Thymus (tissue), 11 donors: ENCODE results near the gene IFI27L2. TPM values are rescaled to one million over a fixed set of nuclear protein-coding genes. Genes with fewer than 3 reads are reported as not detected.

Experiments used
- DNase-seq, 9 donors: peaks; one replicate each; pipeline ENCODE4 v3.0.0-alpha.2; 2013; ENCODE audit warnings: low spot score in 9 of 9, low read depth in 6 of 9, missing footprints in 1 of 9
- H3K27ac ChIP-seq, 2 donors: one replicate each; pipeline ENCODE4 v1.5.1; 2013; ENCODE audit warnings: control low read depth in 1 of 2, low read depth in 1 of 2, low read length in 1 of 2, mild to moderate bottlenecking in 1 of 2, moderate library complexity in 1 of 2
- H3K27me3 ChIP-seq, 2 donors: one replicate each; pipeline ENCODE4 v1.5.1; 2013; ENCODE audit warnings: low read length in 1 of 2; ENCODE audit not compliant: control insufficient read depth in 2 of 2, insufficient read depth in 1 of 2
- H3K36me3 ChIP-seq, 2 donors: one replicate each; pipeline ENCODE4 v1.5.1; 2013; ENCODE audit warnings: low read length in 1 of 2, mild to moderate bottlenecking in 1 of 2, moderate library complexity in 1 of 2; ENCODE audit not compliant: control insufficient read depth in 2 of 2, insufficient read depth in 2 of 2
- H3K4me1 ChIP-seq, 2 donors: one replicate each; pipeline ENCODE4 v1.5.1; 2013; ENCODE audit warnings: low read length in 2 of 2; ENCODE audit not compliant: control insufficient read depth in 2 of 2, insufficient read depth in 2 of 2
- H3K4me3 ChIP-seq, 2 donors: one replicate each; pipeline ENCODE4 v1.5.1; 2013; ENCODE audit warnings: low read length in 2 of 2, control low read depth in 1 of 2, mild to moderate bottlenecking in 1 of 2
- H3K9me3 ChIP-seq, 2 donors: one replicate each; pipeline ENCODE4 v1.5.1; 2013; ENCODE audit warnings: low read length in 1 of 2, mild to moderate bottlenecking in 1 of 2; ENCODE audit not compliant: control insufficient read depth in 2 of 2, insufficient read depth in 1 of 2
- WGBS: extraction: QIAGEN DNeasy Blood & Tissue Kit; methylation state at CpG from one replicate; pipeline ENCODE4 v1.1.7; 2013; 5-methylcytosine and 5-hydroxymethylcytosine counted together
- polyA plus RNA-seq: library from polyadenylated mRNA; stranded (reverse); fragments of 200-250 nt; gene quantifications from one replicate; pipeline ENCODE4 v1.2.3, GENCODE V29; 2013
- total RNA-seq: library from RNA; stranded (reverse); fragments of 120-200 nt; gene quantifications from one replicate; pipeline ENCODE4 v1.2.4, GENCODE V29; 2013
- donor health status: healthy.

IFI27L2 gene
- total and polyA plus RNA-seq, 2 donors, result 79.1 to 118 TPM

GRCh38 chr14:94123296-94123695 lies 6.1 kb downstream of the IFI27L2 start:
- no peak overlapping the region for H3K27ac ChIP-seq
- peaks cover 0 to 1% of the 10 kb centered on the region in 2 donors for H3K9me3 ChIP-seq
- no peak overlapping the region for H3K4me3 ChIP-seq
- WGBS, result 93% methylated on average over 9 of the region's 9 CpGs
- no peaks in the 10 kb centered on the region for H3K4me1 ChIP-seq
- peaks cover 0 to 3% of the 10 kb centered on the region in 2 donors for H3K27me3 ChIP-seq
- H3K36me3 ChIP-seq, result peaks cover 0 to 9% of the 10 kb centered on the region in 2 donors
- no peak for DNase-seq

- WGBS, result 76% methylated on average over 3 of the region's 3 CpGs
- H3K9me3 ChIP-seq, result peaks cover 0 to 1% of the 10 kb centered on the region in 2 donors
- H3K27ac ChIP-seq, result no peak overlapping the region
- H3K27me3 ChIP-seq, result no peaks in the 10 kb centered on the region
- no peak for DNase-seq
- no peak overlapping the region for H3K4me3 ChIP-seq
- peaks cover 0 to 7% of the 10 kb centered on the region in 2 donors for H3K36me3 ChIP-seq
- no peaks in the 10 kb centered on the region for H3K4me1 ChIP-seq
These were observed 7.0 kb downstream of the IFI27L2 start for GRCh38 chr14:94122438-94122837.

GRCh38 chr14:94121485-94121884 lies 7.9 kb downstream of the IFI27L2 start:
- Histone ChIP-seq H3K9me3 (peaks cover 0 to 1% of the 10 kb centered on the region in 2 donors), H3K27ac (no peak overlapping the region), H3K4me3 (no peak overlapping the region), H3K36me3 (no peaks in the 10 kb centered on the region), H3K4me1 (no peaks in the 10 kb centered on the region), H3K27me3 (no peaks in the 10 kb centered on the region)
- no peak for DNase-seq
- WGBS, result 70% methylated on average over 3 of the region's 3 CpGs

GRCh38 chr14:94120667-94121340 lies 8.6 kb downstream of the IFI27L2 start:
- Histone ChIP-seq H3K27me3 (no peaks in the 10 kb centered on the region), H3K9me3 (peaks cover 0 to 1% of the 10 kb centered on the region in 2 donors), H3K4me3 (no peak overlapping the region), H3K4me1 (no peaks in the 10 kb centered on the region), H3K27ac (no peak overlapping the region), H3K36me3 (no peaks in the 10 kb centered on the region)
- 91% methylated on average over 5 of the region's 5 CpGs for WGBS
- DNase-seq, result no peak

GRCh38 chr14:94119071-94119470 lies 10.3 kb downstream of the IFI27L2 start:
- H3K27me3 ChIP-seq, result peaks cover 0 to 2% of the 10 kb centered on the region in 2 donors
- H3K4me1 ChIP-seq, result peaks cover 0 to 3% of the 10 kb centered on the region in 2 donors
- H3K4me3 ChIP-seq, result no peak overlapping the region
- no peak overlapping the region for H3K27ac ChIP-seq
- H3K9me3 ChIP-seq, result peaks cover 0 to 1% of the 10 kb centered on the region in 2 donors
- no peaks in the 10 kb centered on the region for H3K36me3 ChIP-seq
- no peak for DNase-seq

GRCh38 chr14:94117856-94118255 lies 11.5 kb downstream of the IFI27L2 start:
- WGBS, result 84% methylated on average over 9 of the region's 9 CpGs
- no peak for DNase-seq

GRCh38 chr14:94116701-94117100 lies 12.7 kb downstream of the IFI27L2 start:
- Histone ChIP-seq H3K27me3 (peaks cover 0 to 2% of the 10 kb centered on the region in 2 donors), H3K4me3 (no peak overlapping the region), H3K9me3 (peaks cover 0 to 1% of the 10 kb centered on the region in 2 donors), H3K36me3 (no peaks in the 10 kb centered on the region), H3K27ac (no peak overlapping the region), H3K4me1 (peaks cover 0 to 3% of the 10 kb centered on the region in 2 donors)
- WGBS, result 85% methylated on average over 10 of the region's 10 CpGs
- DNase-seq, result no peak

More at GRCh38 chr14:94117856-94118255, 11.5 kb downstream of the IFI27L2 start:
- Histone ChIP-seq H3K36me3 (no peaks in the 10 kb centered on the region), H3K4me1 (peaks cover 0 to 3% of the 10 kb centered on the region in 2 donors), H3K9me3 (peaks cover 0 to 1% of the 10 kb centered on the region in 2 donors), H3K27me3 (peaks cover 0 to 2% of the 10 kb centered on the region in 2 donors), H3K4me3 (no peak overlapping the region), H3K27ac (no peak overlapping the region)

- H3K27me3 ChIP-seq, result peaks cover 0 to 2% of the 10 kb centered on the region in 2 donors
- 96% methylated on average over 15 of the region's 15 CpGs for WGBS
- no peak for DNase-seq
- H3K4me1 ChIP-seq, result peaks cover 0 to 3% of the 10 kb centered on the region in 2 donors
- H3K9me3 ChIP-seq, result peaks cover 0 to under 1% of the 10 kb centered on the region in 2 donors
- H3K36me3 ChIP-seq, result no peaks in the 10 kb centered on the region
- H3K4me3 ChIP-seq, result no peak overlapping the region
- no peak overlapping the region for H3K27ac ChIP-seq
These were observed 13.8 kb downstream of the IFI27L2 start for GRCh38 chr14:94115631-94116030.

GRCh38 chr14:94115058-94115591 lies 14.3 kb downstream of the IFI27L2 start:
- 52% methylated on average over 4 of the region's 4 CpGs for WGBS
- H3K4me1 ChIP-seq, result peaks cover 0 to 3% of the 10 kb centered on the region in 2 donors
- DNase-seq, result no peak
- no peaks in the 10 kb centered on the region for H3K36me3 ChIP-seq
- no peak overlapping the region for H3K27ac ChIP-seq
- H3K4me3 ChIP-seq, result no peak overlapping the region
- H3K27me3 ChIP-seq, result peaks cover 0 to 2% of the 10 kb centered on the region in 2 donors
- H3K9me3 ChIP-seq, result no peaks in the 10 kb centered on the region
